HepG2 (cell line): ENCODE results near the gene ACAD8. TPM values are rescaled to one million over a fixed set of nuclear protein-coding genes. Genes with fewer than 3 reads are reported as not detected.

Source experiments
- ATAC-seq: fragments of 200-7000 bp; cut with Tn5 transposase; 3 replicates; pipeline ENCODE4 v1.9.1; 2020; ENCODE audit warnings: mild to moderate bottlenecking, moderate library complexity
- BruUV-seq: library from RNA; stranded (reverse); fragments of 400-500 nt; replicated peaks from 2 replicates; lab custom pipeline; 2021; lab: Mats Ljungman, UMichigan
- CTCF ChIA-PET: fragments of 300-600 bp; formaldehyde crosslinking; extraction: SDS; loops from one replicate; lab custom pipeline; 2021; ENCODE audit warnings: low total read pairs, inconsistent platforms, low intra/inter-chr PET ratio; lab: Yijun Ruan, JAX
- POLR2A ChIA-PET: fragments of 350-600 bp; sonication (Branson Sonifier 250); formaldehyde crosslinking; loops from one replicate; lab custom pipeline; 2020; ENCODE audit warnings: antibody characterized with exemption, inconsistent platforms; lab: Yijun Ruan, JAX
- DNase-seq: peaks from one replicate; pipeline ENCODE4 v3.0.0-alpha.2; 2015; ENCODE audit warnings: low spot score
- FAIRE-seq: peaks from 3 replicates; lab custom pipeline; 2011; peaks lifted over from hg19 to GRCh38; lab: Jason Lieb, UNC
- H2AFZ ChIP-seq: one replicate; pipeline ENCODE4 v1.6.1; 2011; ENCODE audit warnings: low read length, inconsistent platforms
- H3K27ac ChIP-seq: fragments of 300-600 bp; 3 replicates; pipeline ENCODE4 v1.8.0; 2011; ENCODE audit warnings: mixed run types, mild to moderate bottlenecking, mixed read lengths, low read length, inconsistent platforms; ENCODE audit not compliant: insufficient read depth; ENCODE audit errors: extremely low read length
- H3K27me3 ChIP-seq, 2 experiments: fragments of 200-600 bp in 1 of 2; 2 replicates in 1 of 2; 3 replicates in 1 of 2; pipeline versions ENCODE4 v1.6.0 to v1.8.0; 2011; ENCODE audit warnings: low read length in 2 of 2, mild to moderate bottlenecking in 2 of 2, moderate library complexity in 2 of 2, inconsistent platforms in 1 of 2; ENCODE audit not compliant: insufficient read depth in 2 of 2, control insufficient read depth in 1 of 2
- H3K36me3 ChIP-seq, 2 experiments: fragments of 200-600 bp in 1 of 2; replicated peaks in 1 of 2; 2 replicates in 1 of 2; 3 replicates in 1 of 2; pipeline versions ENCODE4 v1.5.1 to v1.8.0; 2011; ENCODE audit warnings: low read length in 2 of 2, inconsistent platforms in 1 of 2; ENCODE audit not compliant: insufficient read depth in 2 of 2, control insufficient read depth in 1 of 2
- H3K4me1 ChIP-seq: 2 replicates; pipeline ENCODE4 v1.5.1; 2012; ENCODE audit warnings: low read length, inconsistent platforms; ENCODE audit not compliant: insufficient read depth
- H3K4me2 ChIP-seq: 2 replicates; pipeline ENCODE4 v1.6.0; 2011; ENCODE audit warnings: low read depth, low read length, inconsistent platforms
- H3K4me3 ChIP-seq, 3 experiments: fragments of 200-600 bp in 1 of 3; sonication (generic), shearing (Covaris generic) in 1 of 3; replicated peaks in 1 of 3; 2 replicates each; pipeline ENCODE4 v1.5.1; 2011 to 2016; ENCODE audit warnings: low read length in 3 of 3, inconsistent platforms in 2 of 3, low read depth in 2 of 3, mild to moderate bottlenecking in 2 of 3, control low read depth in 1 of 3, mixed read lengths in 1 of 3; ENCODE audit not compliant: insufficient read depth in 1 of 3
- H3K79me2 ChIP-seq: one replicate; pipeline ENCODE4 v1.6.1; 2011; ENCODE audit warnings: low read length, inconsistent platforms; ENCODE audit not compliant: insufficient read depth
- H3K9ac ChIP-seq: 2 replicates; pipeline ENCODE4 v1.6.0; 2011; ENCODE audit warnings: mild to moderate bottlenecking, low read depth, low read length, inconsistent platforms; ENCODE audit not compliant: insufficient read depth
- H3K9me3 ChIP-seq: 2 replicates; pipeline ENCODE4 v1.5.1; 2012; ENCODE audit warnings: mild to moderate bottlenecking, low read length
- H4K20me1 ChIP-seq: 2 replicates; pipeline ENCODE4 v1.6.0; 2011; ENCODE audit warnings: inconsistent platforms, mild to moderate bottlenecking, low read length, moderate library complexity; ENCODE audit not compliant: insufficient read depth
- GFI1 ChIP-seq: sonication (generic); formaldehyde crosslinking; IDR thresholded peaks from 2 replicates; pipeline ENCODE4 v1.5.0; 2020; ENCODE audit warnings: missing genetic modification reagents, mild to moderate bottlenecking, borderline replicate concordance
- HNF4A ChIP-seq: sonication (generic); formaldehyde crosslinking; IDR thresholded peaks from 2 replicates; pipeline ENCODE4 v1.4.0; 2020; ENCODE audit warnings: missing genetic modification reagents
- KDM4B ChIP-seq: sonication (generic); formaldehyde crosslinking; IDR thresholded peaks from 2 replicates; pipeline ENCODE4 v1.4.0; 2020; ENCODE audit warnings: missing genetic modification reagents
- RXRA ChIP-seq: sonication (generic); formaldehyde crosslinking; IDR thresholded peaks from 2 replicates; pipeline ENCODE4 v1.5.1; 2020; ENCODE audit warnings: missing genetic modification reagents
- SAFB2 ChIP-seq: sonication (generic); formaldehyde crosslinking; IDR thresholded peaks from 2 replicates; pipeline ENCODE4 v1.5.1; 2020; ENCODE audit warnings: missing genetic modification reagents, low read depth, mild to moderate bottlenecking, borderline replicate concordance
- ZNF20 ChIP-seq: sonication (generic); formaldehyde crosslinking; IDR thresholded peaks from 2 replicates; pipeline ENCODE4 v1.4.0; 2020; ENCODE audit warnings: mild to moderate bottlenecking, moderate library complexity, missing genetic modification reagents
- ZNF761 ChIP-seq: sonication (generic); formaldehyde crosslinking; conservative IDR thresholded peaks from 2 replicates; pipeline ENCODE4 v1.4.0; 2020; ENCODE audit warnings: mild to moderate bottlenecking, missing genetic modification reagents
- ZNF790 ChIP-seq: sonication (generic); formaldehyde crosslinking; IDR thresholded peaks from 2 replicates; pipeline ENCODE4 v1.8.0; 2022; ENCODE audit warnings: missing genetic modification reagents, mild to moderate bottlenecking, borderline replicate concordance
- ZNF841 ChIP-seq: sonication (generic); formaldehyde crosslinking; IDR thresholded peaks from 2 replicates; pipeline ENCODE4 v1.8.1; 2023; ENCODE audit warnings: missing genetic modification reagents, borderline replicate concordance
- WGBS: methylation state at CpG from one replicate; pipeline ENCODE4 v1.1.6; 2017; ENCODE audit warnings: low lambda C conversion rate; 5-methylcytosine and 5-hydroxymethylcytosine counted together
- in situ Hi-C: cut with HindIII; loops from 2 replicates; pipeline ENCODE4 v1.10.0; 2017; ENCODE audit warnings: low pct_unique_long_range_greater_than_20kb; ENCODE audit not compliant: extremely low pct_ligation_motif_present
- intact Hi-C: fragments of 100-400 bp; cut with micrococcal nuclease; formaldehyde crosslinking; loops from one replicate; pipeline ENCODE4 v1.10.0; 2022; ENCODE audit not compliant: unreplicated experiment
- polyA plus RNA-seq, 8 experiments: library from polyadenylated mRNA; depleted of rRNA in 3 of 8; stranded (reverse) in 7 of 8; unstranded in 1 of 8; fragments of >200 nt; fragmentation: Illumina TruSeq in 4 of 8; extraction: Trizol in 4 of 8; gene quantifications; 2 replicates each; pipeline versions ENCODE4 v1.2.1 to v1.2.3, GENCODE V29; 2011 to 2016; ENCODE audit warnings: low read depth in 4 of 8, missing spikeins in 1 of 8, mixed read lengths in 1 of 8; ENCODE audit not compliant: insufficient read depth in 1 of 8
- total RNA-seq, 5 experiments: library from RNA; depleted of rRNA; stranded (reverse); fragments of >200 nt; fragmentation: Illumina TruSeq; extraction: Trizol; gene quantifications; 2 replicates each; pipeline ENCODE4 v1.2.3, GENCODE V29; 2016; ENCODE audit warnings: low read depth in 1 of 5
- TF ChIP-seq, protein P1 (sequence below): IDR thresholded peaks from 2 replicates; pipeline ENCODE4 v1.6.1; 2018; ENCODE audit warnings: missing genetic modification reagents
- TF ChIP-seq, protein P2 (sequence below): sonication (generic); formaldehyde crosslinking; IDR thresholded peaks from one replicate; pipeline ENCODE4 v1.5.1; 2020; ENCODE audit warnings: mild to moderate bottlenecking, missing genetic modification reagents; ENCODE audit errors: not compliant biosample characterization
- TF ChIP-seq, protein P3 (sequence below): sonication (generic); formaldehyde crosslinking; conservative IDR thresholded peaks from 2 replicates; pipeline ENCODE4 v1.8.0; 2022; ENCODE audit warnings: mild to moderate bottlenecking, moderate library complexity, missing genetic modification reagents

The ACAD8 gene
- total and polyA plus RNA-seq, 2 of the 13 experiments (the other 11 are each of a cell fraction or from before 2014, with no cell fraction given): 13.5 to 20.3 TPM

DNA sequence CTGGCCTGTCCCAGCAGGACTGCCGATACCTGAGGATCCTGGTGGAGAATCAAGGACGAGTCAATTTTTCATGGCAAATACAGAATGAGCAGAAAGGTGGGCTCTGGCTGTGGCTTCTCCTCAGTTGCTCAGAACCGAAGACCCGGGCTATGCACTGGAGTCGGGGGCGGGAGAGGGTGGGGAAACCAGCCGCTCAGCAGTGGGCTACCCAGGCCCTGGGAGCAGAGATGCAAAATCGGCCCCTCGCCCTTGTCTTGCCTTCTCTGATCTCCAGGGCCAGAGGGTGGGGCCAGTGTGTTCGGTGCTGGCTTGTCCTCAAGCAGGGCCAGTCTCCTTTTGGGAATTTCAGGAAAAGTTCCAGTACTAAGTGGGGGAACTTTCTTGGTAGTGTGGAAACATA, 60.0 kb downstream of the ACAD8 start:
- H3K4me3 ChIP-seq: no peak overlapping the region
- H3K36me3 ChIP-seq: no peaks in the 10 kb centered on the region
- TF ChIP-seq HNF4A (CRISPR knock-in tag) (no peak), ZNF841 (CRISPR knock-in tag) (no peak), ZNF790 (CRISPR knock-in tag) (no peak), ZNF761 (CRISPR knock-in tag) (no peak), SAFB2 (CRISPR knock-in tag) (no peak), KDM4B (CRISPR knock-in tag) (no peak), RXRA (CRISPR knock-in tag) (no peak), ZNF20 (CRISPR knock-in tag) (no peak), GFI1 (CRISPR knock-in tag) (no peak)
- TF ChIP-seq, protein P1, sequence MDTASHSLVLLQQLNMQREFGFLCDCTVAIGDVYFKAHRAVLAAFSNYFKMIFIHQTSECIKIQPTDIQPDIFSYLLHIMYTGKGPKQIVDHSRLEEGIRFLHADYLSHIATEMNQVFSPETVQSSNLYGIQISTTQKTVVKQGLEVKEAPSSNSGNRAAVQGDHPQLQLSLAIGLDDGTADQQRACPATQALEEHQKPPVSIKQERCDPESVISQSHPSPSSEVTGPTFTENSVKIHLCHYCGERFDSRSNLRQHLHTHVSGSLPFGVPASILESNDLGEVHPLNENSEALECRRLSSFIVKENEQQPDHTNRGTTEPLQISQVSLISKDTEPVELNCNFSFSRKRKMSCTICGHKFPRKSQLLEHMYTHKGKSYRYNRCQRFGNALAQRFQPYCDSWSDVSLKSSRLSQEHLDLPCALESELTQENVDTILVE (CRISPR knock-in tag): no peak
- TF ChIP-seq, protein P2, sequence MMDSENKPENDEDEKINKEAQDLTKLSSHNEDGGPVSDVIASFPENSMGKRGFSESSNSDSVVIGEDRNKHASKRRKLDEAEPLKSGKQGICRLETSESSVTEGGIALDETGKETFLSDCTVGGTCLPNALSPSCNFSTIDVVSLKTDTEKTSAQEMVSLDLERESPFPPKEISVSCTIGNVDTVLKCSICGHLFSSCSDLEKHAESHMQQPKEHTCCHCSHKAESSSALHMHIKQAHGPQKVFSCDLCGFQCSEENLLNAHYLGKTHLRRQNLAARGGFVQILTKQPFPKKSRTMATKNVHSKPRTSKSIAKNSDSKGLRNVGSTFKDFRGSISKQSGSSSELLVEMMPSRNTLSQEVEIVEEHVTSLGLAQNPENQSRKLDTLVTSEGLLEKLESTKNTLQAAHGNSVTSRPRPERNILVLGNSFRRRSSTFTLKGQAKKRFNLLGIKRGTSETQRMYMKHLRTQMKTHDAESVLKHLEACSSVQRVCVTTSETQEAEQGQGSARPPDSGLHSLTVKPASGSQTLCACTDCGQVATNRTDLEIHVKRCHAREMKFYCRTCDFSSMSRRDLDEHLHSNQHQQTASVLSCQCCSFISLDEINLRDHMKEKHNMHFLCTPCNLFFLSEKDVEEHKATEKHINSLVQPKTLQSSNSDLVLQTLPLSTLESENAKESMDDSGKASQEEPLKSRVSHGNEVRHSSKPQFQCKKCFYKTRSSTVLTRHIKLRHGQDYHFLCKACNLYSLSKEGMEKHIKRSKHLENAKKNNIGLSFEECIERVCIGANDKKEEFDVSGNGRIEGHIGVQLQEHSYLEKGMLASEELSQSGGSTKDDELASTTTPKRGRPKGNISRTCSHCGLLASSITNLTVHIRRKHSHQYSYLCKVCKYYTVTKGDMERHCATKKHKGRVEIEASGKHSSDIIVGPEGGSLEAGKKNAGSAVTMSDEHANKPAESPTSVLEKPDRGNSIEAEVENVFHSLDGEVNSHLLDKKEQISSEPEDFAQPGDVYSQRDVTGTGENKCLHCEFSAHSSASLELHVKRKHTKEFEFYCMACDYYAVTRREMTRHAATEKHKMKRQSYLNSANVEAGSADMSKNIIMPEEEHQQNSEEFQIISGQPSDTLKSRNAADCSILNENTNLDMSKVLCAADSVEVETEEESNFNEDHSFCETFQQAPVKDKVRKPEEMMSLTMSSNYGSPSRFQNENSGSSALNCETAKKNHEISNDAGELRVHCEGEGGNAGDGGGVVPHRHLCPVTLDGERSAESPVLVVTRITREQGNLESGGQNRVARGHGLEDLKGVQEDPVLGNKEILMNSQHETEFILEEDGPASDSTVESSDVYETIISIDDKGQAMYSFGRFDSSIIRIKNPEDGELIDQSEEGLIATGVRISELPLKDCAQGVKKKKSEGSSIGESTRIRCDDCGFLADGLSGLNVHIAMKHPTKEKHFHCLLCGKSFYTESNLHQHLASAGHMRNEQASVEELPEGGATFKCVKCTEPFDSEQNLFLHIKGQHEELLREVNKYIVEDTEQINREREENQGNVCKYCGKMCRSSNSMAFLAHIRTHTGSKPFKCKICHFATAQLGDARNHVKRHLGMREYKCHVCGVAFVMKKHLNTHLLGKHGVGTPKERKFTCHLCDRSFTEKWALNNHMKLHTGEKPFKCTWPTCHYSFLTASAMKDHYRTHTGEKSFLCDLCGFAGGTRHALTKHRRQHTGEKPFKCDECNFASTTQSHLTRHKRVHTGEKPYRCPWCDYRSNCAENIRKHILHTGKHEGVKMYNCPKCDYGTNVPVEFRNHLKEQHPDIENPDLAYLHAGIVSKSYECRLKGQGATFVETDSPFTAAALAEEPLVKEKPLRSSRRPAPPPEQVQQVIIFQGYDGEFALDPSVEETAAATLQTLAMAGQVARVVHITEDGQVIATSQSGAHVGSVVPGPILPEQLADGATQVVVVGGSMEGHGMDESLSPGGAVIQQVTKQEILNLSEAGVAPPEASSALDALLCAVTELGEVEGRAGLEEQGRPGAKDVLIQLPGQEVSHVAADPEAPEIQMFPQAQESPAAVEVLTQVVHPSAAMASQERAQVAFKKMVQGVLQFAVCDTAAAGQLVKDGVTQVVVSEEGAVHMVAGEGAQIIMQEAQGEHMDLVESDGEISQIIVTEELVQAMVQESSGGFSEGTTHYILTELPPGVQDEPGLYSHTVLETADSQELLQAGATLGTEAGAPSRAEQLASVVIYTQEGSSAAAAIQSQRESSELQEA (CRISPR knock-in tag): no peak
- TF ChIP-seq, protein P3, sequence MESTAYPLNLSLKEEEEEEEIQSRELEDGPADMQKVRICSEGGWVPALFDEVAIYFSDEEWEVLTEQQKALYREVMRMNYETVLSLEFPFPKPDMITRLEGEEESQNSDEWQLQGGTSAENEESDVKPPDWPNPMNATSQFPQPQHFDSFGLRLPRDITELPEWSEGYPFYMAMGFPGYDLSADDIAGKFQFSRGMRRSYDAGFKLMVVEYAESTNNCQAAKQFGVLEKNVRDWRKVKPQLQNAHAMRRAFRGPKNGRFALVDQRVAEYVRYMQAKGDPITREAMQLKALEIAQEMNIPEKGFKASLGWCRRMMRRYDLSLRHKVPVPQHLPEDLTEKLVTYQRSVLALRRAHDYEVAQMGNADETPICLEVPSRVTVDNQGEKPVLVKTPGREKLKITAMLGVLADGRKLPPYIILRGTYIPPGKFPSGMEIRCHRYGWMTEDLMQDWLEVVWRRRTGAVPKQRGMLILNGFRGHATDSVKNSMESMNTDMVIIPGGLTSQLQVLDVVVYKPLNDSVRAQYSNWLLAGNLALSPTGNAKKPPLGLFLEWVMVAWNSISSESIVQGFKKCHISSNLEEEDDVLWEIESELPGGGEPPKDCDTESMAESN (CRISPR knock-in tag): no peak
- POLR2A ChIA-PET: no interaction called here
- no TSS peak for BruUV-seq
- ATAC-seq: no peak
- CTCF ChIA-PET: no interaction called here
- intact Hi-C loops (no loop called here), in situ Hi-C loops (no loop called here)
- no peaks in the 10 kb centered on the region for H3K79me2 ChIP-seq
- no peaks in the 10 kb centered on the region for H4K20me1 ChIP-seq
- H3K27me3 ChIP-seq: peaks cover 2 to 46% of the 10 kb centered on the region in 2 experiments; a peak in 4 of 5 replicates
- no peak overlapping the region for H2AFZ ChIP-seq
- no peaks in the 10 kb centered on the region; the same call in 1 of the 2 replicates for H3K9me3 ChIP-seq
- no peak overlapping the region for H3K27ac ChIP-seq
- H3K4me2 ChIP-seq: no peak overlapping the region
- FAIRE-seq: no peak
- 30% methylated on average over 9 of the region's 10 CpGs for WGBS
- H3K4me1 ChIP-seq: no peaks in the 10 kb centered on the region
- DNase-seq: no peak
- no peak overlapping the region for H3K9ac ChIP-seq
